Measurements from ENCODE around the gene KCND2.
"Not testable (repeated sequence)": the region's sequence is repeated elsewhere in the genome, so short reads cannot be mapped to it uniquely, and the experiment has no call there.

KCND2 gene

GRCh38 chr7:120587243-120587642 lies 314.3 kb downstream of the KCND2 start:
- DNase-seq (ENCODE audit: low read depth) = no peak

- no peak for DNase-seq (ENCODE audit: low read depth)
Observed at GRCh38 chr7:120588416-120588815, 315.4 kb downstream of the KCND2 start.

- no peak for DNase-seq (ENCODE audit: low read depth)
Observed at GRCh38 chr7:120588862-120589261, 315.9 kb downstream of the KCND2 start.

DNA sequence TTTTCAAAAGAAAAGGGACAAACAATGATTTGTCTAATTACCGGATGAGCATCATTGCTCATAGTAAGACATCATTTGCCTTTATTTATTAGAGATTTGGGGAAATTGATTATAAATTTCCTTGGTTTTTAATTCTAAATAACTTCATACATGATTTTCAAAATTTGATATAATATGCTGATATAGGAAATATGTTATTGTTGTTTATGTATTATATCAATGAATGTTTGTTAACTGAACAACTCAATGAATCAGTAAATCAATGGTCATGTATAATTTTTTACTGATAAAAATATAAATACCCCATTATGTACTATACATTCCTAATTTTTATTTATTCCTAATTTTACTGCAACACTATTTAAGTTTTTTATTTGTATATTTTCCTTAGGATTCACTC lies 327.6 kb downstream of the KCND2 start:
- no peak for DNase-seq (ENCODE audit: low read depth)

DNA sequence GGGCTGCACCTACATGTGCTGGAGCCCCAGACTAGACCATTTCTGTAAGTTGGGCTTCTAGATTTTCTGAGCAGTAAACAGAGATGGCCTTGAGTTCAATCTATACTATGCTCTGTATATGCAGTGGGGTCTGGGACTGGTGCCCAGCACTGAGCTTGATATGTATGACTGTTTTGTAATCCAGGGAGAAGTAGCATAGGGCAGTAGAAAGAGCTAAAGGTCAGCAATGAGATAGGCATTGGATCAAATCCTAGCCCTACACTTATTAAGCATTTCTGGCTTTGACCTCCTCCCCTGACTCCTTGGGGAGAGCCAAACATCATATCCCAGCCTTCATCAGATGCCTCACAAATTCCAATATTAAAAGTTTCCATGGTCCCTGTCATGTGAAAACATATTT lies 330.4 kb downstream of the KCND2 start:
- no peak for DNase-seq (ENCODE audit: low read depth)

GRCh38 chr7:120609136-120609753 lies 336.3 kb downstream of the KCND2 start:
- DNase-seq (ENCODE audit: low read depth) = no peak

DNA sequence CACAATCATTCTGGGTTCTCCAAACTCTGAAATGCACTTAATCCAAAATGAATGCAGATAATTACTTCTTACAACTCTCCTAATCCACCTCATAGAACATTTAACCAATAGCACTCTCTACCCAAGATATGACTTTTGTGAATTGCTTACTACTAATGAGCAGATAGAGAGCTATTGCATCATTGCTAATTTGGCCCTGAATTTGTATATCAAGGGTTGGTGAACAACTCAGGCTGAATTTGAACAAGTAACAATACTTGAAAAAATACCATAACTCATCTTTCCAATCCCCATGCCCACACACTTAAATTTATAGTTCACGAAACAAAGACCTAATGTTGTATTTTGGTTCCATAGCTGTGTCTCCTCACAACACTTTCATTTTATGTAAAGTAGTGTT lies 339.0 kb downstream of the KCND2 start:
- no peak for DNase-seq (ENCODE audit: low read depth)

DNA sequence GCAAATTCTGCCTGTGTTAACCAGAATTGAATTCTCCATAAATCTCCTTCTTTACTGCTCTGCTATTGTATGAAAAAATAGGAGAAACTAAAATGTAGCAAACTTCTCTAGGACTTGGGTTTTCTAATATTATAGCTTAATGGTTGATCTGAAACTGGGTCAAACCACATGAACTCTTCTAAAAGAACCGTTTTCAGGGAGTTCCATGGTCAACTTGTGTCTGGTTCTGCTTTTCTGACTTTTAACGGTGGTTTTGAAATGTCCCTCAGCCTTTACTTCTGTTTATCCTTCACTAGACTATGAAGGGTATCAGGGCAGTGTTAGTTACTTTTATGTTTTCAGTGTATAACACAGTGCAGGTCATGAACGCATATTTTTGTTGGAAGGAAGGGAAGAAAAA lies 342.7 kb downstream of the KCND2 start:
- DNase-seq (ENCODE audit: low read depth) = no peak

DNA sequence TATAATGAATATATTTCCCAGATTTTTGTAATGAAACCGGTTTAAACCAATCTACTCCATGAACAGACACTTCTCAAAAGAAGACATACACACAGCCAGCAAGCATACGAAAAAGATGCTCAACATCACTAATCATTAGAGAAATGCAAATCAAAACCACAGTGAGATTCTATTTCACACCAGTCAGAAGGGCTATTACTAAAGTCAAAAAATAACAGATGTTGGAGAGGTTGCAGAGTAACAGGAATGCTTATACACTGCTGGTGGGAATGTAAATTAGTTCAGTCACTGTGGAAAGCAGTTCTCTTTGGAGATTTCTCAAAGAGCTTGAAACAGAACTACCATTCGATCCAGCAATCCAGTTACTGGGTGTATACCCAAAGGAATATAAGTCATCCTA lies 344.3 kb downstream of the KCND2 start:
- no peak for DNase-seq (ENCODE audit: low read depth)

DNA sequence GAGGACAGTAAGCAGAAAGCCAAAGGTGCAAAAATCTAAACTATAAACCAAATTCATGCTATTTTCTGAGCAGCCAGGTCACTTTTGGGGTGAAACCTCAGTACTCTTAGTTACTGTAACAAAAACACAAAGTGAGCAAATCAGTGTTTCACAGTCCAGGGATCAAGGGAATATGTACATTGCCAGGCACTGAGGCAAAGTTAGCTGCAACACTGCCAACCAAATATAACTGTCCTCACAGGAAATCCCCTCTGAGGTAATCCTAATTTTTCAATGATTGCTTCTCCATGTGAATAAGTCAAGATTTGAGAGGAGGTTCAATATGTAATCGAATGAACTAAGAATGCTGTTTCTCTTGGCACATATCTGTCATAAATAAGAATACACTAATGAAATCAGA lies 355.3 kb downstream of the KCND2 start:
- no peak for DNase-seq (ENCODE audit: low read depth)

GRCh38 chr7:120639884-120640283 lies 366.9 kb downstream of the KCND2 start:
- DNase-seq (ENCODE audit: low read depth) = no peak

- no peak for DNase-seq (ENCODE audit: low read depth)
Observed at GRCh38 chr7:120645966-120646365, 373.0 kb downstream of the KCND2 start.

- DNase-seq (ENCODE audit: low read depth) = no peak
Observed at GRCh38 chr7:120654241-120654640, 381.3 kb downstream of the KCND2 start.

DNA sequence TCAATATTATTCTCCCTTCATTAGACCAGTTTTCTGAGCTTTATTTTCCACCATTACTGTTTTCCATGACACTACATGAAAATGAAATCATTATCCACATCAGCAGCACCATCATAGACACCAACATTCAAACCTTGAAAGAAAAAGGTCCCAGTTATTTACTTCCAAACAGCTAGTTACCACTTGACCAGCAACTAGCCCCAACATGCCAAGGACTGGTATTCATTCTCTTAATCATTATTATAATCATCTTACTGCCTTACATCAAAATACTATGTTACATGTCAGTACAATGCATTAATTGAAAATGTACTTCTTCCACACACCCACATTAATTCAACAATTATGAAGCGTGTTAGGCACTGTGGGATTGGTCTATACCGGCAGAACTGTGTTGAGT lies 385.5 kb downstream of the KCND2 start:
- DNase-seq (ENCODE audit: low read depth) = no peak

DNA sequence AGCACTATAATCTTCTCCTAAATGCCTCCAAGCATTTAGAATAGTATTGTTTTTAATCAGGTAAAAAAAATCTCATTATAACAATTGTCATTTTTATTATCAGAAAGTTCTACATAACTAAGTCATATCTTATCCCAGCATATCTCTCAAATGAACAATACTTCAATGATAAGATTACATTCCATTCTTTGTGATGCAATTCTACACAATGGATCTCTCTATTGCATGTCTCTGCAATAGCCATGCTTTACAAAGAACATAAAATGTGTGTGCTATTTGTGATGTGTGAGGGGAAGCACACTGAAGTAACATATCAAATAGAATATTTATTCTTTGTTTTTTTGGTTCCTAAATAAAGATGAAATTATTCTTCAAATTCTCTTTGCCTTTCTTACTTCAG lies 389.3 kb downstream of the KCND2 start:
- no peak for DNase-seq (ENCODE audit: low read depth)

DNA sequence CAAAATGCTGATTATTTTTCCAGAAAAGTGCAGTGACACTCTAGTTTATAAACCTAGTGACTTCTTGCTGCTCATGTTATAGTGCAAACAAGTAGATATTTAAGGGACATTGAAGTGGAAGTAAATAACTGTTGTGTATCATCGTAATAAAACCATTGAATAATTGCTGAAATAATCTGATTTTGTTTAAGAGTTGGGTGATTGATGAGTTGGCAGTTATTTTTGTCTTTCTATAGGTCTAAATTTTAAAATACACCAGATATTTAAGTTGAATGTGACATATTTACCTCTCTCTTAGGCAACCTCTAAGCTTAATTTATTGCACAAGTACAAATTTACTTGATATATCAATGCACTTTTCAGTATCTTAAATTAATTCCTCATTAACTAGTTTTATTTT lies 392.1 kb downstream of the KCND2 start:
- DNase-seq (ENCODE audit: low read depth) = no peak

DNA sequence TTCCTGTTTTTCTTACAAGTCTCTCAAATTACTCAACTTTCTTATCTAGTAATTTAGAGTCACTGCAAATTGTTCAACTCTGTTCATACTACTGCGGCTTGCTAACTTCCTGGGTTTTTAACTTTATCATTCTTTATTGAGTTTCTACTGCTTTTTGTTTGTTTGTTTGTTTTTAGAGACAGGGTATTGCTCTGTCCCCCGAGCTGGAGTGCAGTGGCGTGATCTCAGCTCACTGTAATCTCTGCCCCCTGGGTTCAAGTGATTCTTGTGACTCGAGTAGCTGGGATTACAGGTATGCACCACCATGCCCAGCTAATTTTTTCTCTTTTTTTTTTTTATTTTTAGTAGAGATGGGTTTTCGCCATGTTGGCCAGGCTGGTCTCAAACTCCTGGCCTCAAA lies 402.1 kb downstream of the KCND2 start:
- DNase-seq (ENCODE audit: low read depth) = no peak

DNA sequence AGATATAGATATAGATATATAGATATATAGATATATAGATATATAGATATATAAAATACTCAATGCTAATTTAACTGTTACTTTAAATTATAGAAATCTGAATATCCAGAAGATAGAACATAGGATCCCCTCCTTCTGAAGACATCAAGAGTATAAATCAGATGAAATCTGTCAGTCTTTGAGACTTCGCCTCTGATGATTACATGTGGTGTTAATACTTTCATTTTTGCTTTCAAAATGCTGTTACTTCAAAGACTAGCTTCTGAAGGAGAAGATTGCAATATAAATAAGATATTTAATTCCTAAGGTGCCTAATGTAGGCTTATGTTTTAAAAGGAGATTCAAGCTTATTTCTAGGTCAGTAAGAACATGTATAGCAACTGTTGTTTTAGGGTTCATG lies 404.6 kb downstream of the KCND2 start:
- DNase-seq (ENCODE audit: low read depth) = no peak

GRCh38 chr7:120680985-120681384 lies 408.0 kb downstream of the KCND2 start:
- no peak for DNase-seq (ENCODE audit: low read depth)

- no peak for DNase-seq (ENCODE audit: low read depth)
Observed at GRCh38 chr7:120684463-120684862, 411.5 kb downstream of the KCND2 start.

- no peak for DNase-seq (ENCODE audit: low read depth)
Observed at GRCh38 chr7:120691915-120692314, 418.9 kb downstream of the KCND2 start.

GRCh38 chr7:120695848-120696247 lies 422.9 kb downstream of the KCND2 start:
- no peak for DNase-seq (ENCODE audit: low read depth)

DNA sequence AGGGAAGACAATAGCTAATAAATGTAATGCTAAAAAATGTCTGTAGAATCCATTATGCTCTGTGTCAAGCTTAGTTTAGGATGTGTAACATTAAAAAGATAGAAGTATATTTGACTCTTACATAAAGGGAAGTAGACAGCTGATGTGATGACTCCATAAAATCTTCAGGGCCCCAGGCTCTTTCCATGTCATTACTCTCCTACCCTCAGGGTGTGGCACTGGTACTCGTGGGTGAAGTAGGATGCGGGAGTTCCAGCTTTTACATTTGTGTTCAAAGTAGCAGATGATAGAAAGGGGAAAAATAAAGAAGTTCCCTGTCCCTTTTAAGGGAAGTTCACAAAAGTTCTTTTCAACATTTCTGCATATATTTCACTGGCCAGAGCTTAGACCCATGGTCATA lies 427.8 kb downstream of the KCND2 start:
- no peak for DNase-seq (ENCODE audit: low read depth)

DNA sequence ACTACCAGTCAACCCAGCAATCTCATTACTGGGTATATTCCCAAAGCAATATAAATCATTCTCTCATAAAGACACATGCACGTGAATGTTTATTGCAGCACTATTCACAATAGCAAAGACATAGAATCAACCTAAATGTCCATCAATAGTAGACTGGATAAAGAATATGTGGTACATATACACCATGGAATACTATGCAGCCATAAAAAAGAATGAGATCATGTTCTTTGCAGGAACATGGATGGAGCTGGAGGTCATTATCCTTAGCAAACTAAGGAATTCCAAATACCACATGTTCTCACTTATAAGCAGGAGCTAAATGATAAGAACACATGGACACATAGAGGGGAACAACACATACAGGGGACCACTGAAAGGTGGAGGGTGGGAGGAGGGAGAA lies 429.4 kb downstream of the KCND2 start:
- DNase-seq (ENCODE audit: low read depth) = not testable (repeated sequence)
